Muscle layer of duodenum (tissue), 2 donors: ENCODE results near the gene C7orf57.

Experiments used
- H3K27ac ChIP-seq: one replicate; pipeline ENCODE4 v1.7.0; 2013; ENCODE audit warnings: mild to moderate bottlenecking, low read length
- H3K27me3 ChIP-seq: one replicate; pipeline ENCODE4 v1.7.0; 2013; ENCODE audit warnings: low read depth, mild to moderate bottlenecking, control low read depth, low read length
- H3K36me3 ChIP-seq, 2 donors: one replicate each; pipeline ENCODE4 v1.7.0; 2013; ENCODE audit warnings: low read length in 2 of 2, control low read depth in 1 of 2, mild to moderate bottlenecking in 1 of 2; ENCODE audit not compliant: insufficient read depth in 2 of 2, control insufficient read depth in 1 of 2
- H3K4me1 ChIP-seq, 2 donors: one replicate each; pipeline ENCODE4 v1.7.0; 2013; ENCODE audit warnings: low read length in 2 of 2, mild to moderate bottlenecking in 2 of 2, control low read depth in 1 of 2, moderate library complexity in 1 of 2; ENCODE audit not compliant: insufficient read depth in 2 of 2, control insufficient read depth in 1 of 2
- H3K4me3 ChIP-seq, 2 donors: one replicate each; pipeline ENCODE4 v1.7.0; 2013; ENCODE audit warnings: low read length in 2 of 2, low read depth in 1 of 2, mild to moderate bottlenecking in 1 of 2
- H3K9me3 ChIP-seq, 2 donors: one replicate each; pipeline ENCODE4 v1.7.0; 2013; ENCODE audit warnings: low read length in 2 of 2, control low read depth in 1 of 2, mild to moderate bottlenecking in 1 of 2; ENCODE audit not compliant: control insufficient read depth in 1 of 2
- donor health status: healthy.

C7orf57 gene

DNA sequence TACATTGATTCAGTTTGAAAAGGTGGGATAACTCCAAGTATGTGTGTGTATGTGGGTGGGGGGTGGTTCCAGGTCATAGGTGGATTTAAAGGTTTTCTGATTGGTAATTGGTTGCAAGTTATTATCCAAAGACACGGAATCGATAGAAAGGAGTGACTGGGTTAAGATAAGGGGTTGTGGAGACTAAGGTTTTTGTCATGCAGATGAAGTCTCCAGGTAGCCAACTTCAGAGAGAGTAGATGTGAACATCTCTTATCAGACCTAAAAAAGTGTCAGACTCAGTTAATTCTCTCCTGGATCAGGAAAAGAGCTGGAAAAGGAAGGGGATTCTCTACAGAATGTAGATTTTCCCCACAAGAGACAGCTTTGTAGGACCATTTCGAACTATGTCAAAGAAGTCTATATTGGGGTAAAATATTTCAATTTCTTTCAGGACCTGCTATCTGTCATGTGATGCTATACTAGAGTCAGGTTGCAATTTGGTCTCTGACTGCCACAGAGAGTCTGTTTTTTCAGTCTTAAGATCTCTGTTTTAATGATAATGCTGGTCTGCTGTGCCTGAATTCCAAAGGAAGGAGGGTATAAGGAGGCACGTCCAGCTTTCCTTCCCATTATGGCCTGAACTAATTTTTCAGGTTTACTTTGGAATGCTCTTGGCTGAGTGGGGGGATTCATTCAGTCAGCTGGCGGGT, 3.6 kb downstream of the C7orf57 start:
- Histone ChIP-seq H3K4me3 (no peak overlapping the region), H3K27ac (no peak overlapping the region), H3K4me1 (peaks cover 6 to 10% of the 10 kb centered on the region in 2 donors), H3K36me3 (no peaks in the 10 kb centered on the region), H3K27me3 (peaks cover 10% of the 10 kb centered on the region), H3K9me3 (no peaks in the 10 kb centered on the region)

DNA sequence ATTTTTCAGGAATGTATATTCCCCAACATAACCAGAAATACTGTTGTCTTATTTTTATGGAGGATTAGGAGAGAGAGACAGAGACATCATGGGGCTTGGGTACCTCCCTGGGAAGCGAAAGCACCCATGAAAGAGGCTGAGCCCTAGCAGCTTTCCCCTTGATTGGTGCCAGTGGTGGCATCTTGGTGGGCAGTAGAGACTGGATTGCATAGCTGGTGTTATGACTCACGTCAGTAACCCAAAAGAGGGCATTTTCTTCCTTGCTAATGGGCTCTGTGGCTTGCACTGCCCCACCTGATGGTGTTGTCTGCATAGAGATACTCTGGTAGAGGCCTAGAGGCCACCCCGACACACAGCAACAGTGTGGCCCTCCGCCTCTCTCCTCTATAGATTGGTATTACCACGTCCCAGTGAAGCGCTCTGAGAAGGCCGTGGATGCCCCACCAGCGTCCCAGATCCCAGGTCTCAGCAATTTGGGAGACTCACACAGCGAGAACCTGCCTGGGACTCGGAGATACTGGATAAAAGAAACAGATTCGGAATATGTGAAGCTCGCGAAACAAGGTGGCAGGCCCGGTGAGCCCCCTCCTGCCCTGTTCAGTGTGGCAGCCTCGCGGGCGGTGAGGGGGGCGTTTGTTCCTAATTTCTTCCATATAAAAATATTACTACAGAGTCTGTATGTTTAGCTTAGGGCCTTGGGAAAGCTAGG, 5.8 kb downstream of the C7orf57 start:
- H3K4me1 ChIP-seq = peaks cover 2 to 3% of the 10 kb centered on the region in 2 donors
- no peaks in the 10 kb centered on the region for H3K9me3 ChIP-seq
- H3K36me3 ChIP-seq = no peaks in the 10 kb centered on the region
- no peak overlapping the region for H3K27ac ChIP-seq
- H3K27me3 ChIP-seq = peaks cover 5% of the 10 kb centered on the region
- H3K4me3 ChIP-seq = no peak overlapping the region

DNA sequence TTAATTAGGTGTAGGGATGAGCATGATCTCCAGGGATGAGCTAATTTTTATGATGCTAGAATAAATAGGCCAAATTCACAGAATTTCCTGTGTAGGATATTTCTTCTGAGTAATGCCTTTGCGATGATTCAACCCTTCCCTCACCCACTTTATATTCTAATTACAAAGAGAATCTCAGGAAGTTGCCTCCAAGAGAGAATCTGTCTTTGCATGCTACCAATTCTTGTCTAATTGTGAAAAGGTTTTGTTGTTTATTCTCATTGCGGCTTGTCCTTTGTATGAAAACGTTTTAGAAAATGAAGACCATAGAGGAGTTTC, 6.3 kb downstream of the C7orf57 start:
- Histone ChIP-seq H3K36me3 (no peaks in the 10 kb centered on the region), H3K9me3 (no peaks in the 10 kb centered on the region), H3K4me3 (no peak overlapping the region), H3K27ac (no peak overlapping the region), H3K27me3 (peaks cover 3% of the 10 kb centered on the region), H3K4me1 (no peaks in the 10 kb centered on the region)

DNA sequence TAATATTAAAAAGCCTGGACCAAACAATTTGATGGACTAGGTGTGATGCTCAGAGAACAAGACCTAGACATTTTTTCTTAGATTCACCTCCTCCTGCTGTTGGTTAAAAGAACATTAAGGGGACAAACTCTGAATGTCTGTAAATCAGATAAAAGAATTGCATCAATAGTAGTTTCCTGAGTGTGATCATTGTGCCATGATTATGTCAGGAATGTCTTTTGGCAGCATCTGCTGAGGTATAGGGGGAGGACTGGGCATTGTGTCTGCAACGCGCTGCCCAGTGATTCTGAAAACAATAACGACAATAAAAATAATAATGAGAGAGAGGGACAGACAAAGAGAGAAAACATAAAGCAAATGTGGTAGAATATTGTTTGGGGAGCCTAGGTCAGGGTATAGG, 6.9 kb downstream of the C7orf57 start:
- Histone ChIP-seq H3K9me3 (no peaks in the 10 kb centered on the region), H3K27ac (no peak overlapping the region), H3K36me3 (no peaks in the 10 kb centered on the region), H3K27me3 (peaks cover under 1% of the 10 kb centered on the region), H3K4me1 (no peaks in the 10 kb centered on the region), H3K4me3 (no peak overlapping the region)

DNA sequence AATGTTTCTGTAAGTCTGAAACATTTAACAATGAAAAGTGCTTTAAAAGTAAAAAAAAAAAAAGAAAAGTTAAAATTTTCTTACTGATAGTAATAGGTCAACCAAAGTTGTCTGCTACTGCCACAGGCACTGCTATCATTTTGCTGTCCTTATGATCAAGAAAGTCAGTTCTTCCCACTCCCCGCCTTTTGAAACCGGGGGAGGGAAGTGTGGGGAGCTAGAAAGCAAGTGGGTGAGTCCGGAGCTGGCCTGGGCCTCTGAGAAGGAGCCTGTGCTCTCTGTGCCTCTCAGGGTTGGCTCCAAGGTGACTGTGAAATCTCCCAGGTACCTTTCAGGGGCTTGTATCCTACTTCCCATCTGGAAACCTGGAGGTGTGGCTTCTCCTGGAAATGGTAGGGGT, 7.3 kb downstream of the C7orf57 start:
- H3K27ac ChIP-seq = no peak overlapping the region
- no peaks in the 10 kb centered on the region for H3K36me3 ChIP-seq
- no peaks in the 10 kb centered on the region for H3K27me3 ChIP-seq
- H3K9me3 ChIP-seq = no peaks in the 10 kb centered on the region
- no peak overlapping the region for H3K4me3 ChIP-seq
- H3K4me1 ChIP-seq = no peaks in the 10 kb centered on the region

DNA sequence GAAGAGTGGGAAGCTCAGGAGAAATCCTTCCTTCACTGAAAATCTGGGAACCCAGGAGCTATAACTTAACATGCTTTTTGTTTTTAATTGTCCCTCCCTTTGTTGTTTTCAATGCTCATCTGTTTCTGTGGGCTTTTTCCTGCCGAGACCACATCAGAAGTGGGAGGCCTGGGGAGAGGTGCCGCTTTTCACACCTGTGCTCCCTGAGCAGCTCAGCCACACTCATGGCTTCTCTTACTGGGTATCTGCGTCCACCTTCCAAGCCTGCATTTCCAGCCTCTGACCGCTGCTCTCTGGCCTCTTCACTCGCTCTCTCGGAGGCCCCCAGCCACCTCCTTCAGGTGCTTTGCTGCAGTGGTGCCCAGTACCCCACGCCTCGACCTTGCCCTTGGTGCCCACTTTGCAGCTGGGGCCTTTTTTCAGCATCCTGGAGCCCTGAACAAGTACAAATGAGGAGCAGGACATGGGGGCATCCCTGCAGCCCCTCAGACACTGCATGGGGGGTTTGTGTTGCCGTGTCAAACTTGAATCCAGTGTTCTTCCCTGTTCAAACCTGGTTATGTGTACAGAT, 9.9 kb downstream of the C7orf57 start:
- Histone ChIP-seq H3K4me1 (no peaks in the 10 kb centered on the region), H3K9me3 (no peaks in the 10 kb centered on the region), H3K27ac (no peak overlapping the region), H3K27me3 (no peaks in the 10 kb centered on the region), H3K4me3 (no peak overlapping the region), H3K36me3 (no peaks in the 10 kb centered on the region)

DNA sequence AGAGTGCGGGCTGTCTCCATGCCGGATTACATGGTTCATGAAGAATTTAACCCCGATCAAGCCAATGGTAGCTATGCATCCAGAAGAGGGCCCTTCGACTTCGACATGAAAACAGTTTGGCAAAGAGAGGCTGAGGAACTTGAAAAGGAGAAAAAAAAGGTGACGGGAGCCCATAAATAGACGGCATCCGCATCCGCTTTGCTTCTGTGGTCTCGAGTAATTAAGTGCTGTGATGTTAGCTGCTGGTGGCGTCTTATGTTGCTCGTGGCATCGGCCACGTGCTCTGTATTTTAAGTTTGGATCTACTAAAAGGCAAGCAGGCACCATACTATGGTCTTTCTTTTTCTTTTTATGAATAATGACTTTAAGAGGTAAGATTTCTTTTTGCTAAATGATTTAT, 11.1 kb downstream of the C7orf57 start:
- Histone ChIP-seq H3K36me3 (no peaks in the 10 kb centered on the region), H3K27me3 (no peaks in the 10 kb centered on the region), H3K4me3 (no peak overlapping the region), H3K9me3 (no peaks in the 10 kb centered on the region), H3K27ac (no peak overlapping the region), H3K4me1 (no peaks in the 10 kb centered on the region)

DNA sequence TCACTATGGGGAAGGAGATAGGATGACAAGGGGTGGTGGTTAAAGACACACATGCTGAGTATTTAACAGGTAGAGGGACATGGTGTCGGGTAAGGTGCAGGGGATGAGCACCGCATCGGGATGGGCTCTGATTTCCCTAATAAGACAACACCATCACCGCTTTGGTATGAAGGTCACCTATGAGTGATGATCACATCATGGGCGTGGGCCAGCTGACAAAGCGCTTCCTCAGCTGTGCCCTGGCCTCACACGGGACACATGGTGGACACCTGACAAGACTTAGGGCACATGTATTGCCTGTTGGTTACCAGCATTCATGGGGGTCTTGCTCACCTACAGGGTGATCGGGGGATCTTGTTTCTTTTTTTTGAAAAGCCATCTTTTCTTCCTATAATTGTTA, 12.8 kb downstream of the C7orf57 start:
- no peaks in the 10 kb centered on the region for H3K27me3 ChIP-seq
- H3K4me1 ChIP-seq = no peaks in the 10 kb centered on the region
- H3K27ac ChIP-seq = no peak overlapping the region
- H3K9me3 ChIP-seq = no peaks in the 10 kb centered on the region
- H3K36me3 ChIP-seq = no peaks in the 10 kb centered on the region
- H3K4me3 ChIP-seq = no peak overlapping the region

DNA sequence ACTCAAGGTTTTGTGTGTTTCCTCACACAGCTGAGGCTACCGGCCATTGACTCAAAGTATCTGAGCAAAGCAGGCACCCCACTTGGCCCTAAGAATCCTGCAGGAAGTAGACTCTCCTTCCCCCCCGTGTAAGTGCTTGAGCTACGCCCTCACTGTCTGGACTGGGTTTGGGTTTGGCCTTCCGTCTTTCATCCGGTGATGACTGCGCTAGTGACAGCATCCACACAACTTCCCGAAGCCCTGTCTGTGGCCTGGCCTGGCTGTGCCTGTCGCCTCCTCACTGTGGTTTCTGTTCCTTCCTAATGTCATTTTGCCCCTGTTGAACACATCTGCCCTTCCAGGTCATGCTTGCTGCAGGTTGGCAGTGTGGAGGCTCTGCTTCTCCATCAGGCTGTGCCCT, 14.5 kb downstream of the C7orf57 start:
- Histone ChIP-seq H3K4me3 (no peak overlapping the region), H3K27me3 (no peaks in the 10 kb centered on the region), H3K4me1 (no peaks in the 10 kb centered on the region), H3K36me3 (no peaks in the 10 kb centered on the region), H3K27ac (no peak overlapping the region), H3K9me3 (no peaks in the 10 kb centered on the region)

DNA sequence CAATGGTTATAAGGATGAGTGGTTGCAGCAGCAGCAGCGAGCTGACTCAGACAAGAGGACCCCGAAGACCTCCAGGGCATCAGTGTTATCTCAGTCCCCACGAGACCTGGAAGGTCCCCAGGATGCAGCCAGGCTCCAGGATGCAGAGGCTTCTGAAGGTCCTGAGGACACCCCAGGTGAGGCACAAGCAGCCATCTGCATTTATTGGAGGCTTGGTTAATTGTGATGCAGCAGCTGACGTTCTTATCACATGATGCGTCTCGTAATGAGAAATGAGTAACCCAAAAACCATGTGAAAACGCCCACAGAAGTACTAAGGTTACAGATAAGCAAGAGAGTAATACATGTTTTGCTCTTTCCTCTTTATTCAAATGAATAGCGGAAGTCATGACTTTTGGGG, 17.4 kb downstream of the C7orf57 start:
- no peaks in the 10 kb centered on the region for H3K4me1 ChIP-seq
- no peak overlapping the region for H3K4me3 ChIP-seq
- no peaks in the 10 kb centered on the region for H3K36me3 ChIP-seq
- H3K27me3 ChIP-seq = no peaks in the 10 kb centered on the region
- no peaks in the 10 kb centered on the region for H3K9me3 ChIP-seq
- no peak overlapping the region for H3K27ac ChIP-seq

DNA sequence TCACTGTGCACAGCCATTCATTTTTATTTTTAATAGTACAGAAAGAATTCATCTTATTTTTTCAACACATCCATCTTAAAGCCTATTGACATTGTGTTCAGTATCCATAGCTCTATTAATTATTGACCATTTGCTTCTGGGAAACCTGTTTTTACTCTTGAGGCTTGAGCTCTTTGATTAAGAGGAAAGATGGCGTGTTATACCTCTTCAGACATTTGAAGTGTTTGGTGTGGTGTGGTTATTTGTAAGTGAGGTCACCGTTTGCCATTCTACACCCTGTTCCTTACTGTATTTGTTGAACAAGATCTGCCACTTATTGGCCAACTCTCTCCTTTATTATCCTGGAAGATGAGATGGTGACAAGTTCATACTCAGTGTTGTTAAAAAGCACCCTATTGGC, 18.4 kb downstream of the C7orf57 start:
- Histone ChIP-seq H3K27me3 (no peaks in the 10 kb centered on the region), H3K27ac (no peak overlapping the region), H3K36me3 (no peaks in the 10 kb centered on the region), H3K4me1 (no peaks in the 10 kb centered on the region), H3K4me3 (no peak overlapping the region), H3K9me3 (no peaks in the 10 kb centered on the region)

DNA sequence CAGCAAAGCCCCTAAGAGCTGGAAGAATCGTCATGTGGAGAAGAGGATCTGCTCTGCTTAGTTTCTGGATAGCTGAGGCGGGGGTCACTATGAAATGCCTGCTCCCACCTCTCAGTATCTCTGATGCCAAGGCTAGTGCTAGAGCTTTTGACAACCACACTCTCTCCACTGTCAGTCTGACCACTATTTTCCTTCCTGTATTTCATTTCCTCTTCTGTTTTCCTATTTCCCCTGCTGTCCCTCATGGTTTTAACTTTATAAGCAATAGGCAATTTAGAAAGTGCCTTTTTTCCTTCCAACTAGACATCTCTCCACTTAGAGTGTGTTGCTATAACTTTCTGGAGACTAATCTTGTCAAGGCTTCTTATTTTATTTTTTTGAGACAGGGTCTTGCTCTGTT, 23.6 kb downstream of the C7orf57 start:
- Histone ChIP-seq H3K9me3 (no peaks in the 10 kb centered on the region), H3K4me3 (no peak overlapping the region), H3K27ac (no peak overlapping the region)

More for the DNA sequence above, 23.6 kb downstream of the C7orf57 start:
- Histone ChIP-seq H3K4me1 (no peaks in the 10 kb centered on the region), H3K36me3 (no peaks in the 10 kb centered on the region), H3K27me3 (no peaks in the 10 kb centered on the region)
